Astrocyte of the cerebellum (primary cell): ENCODE results near the gene PCGF2.
A peak's percentile ranks its signal among the peaks of the same experiment; 100 is the strongest.
"Not testable (repeated sequence)": the region's sequence is repeated elsewhere in the genome, so short reads cannot be mapped to it uniquely, and the experiment has no call there.

Experiments used
- DNase-seq: peaks from one replicate; pipeline ENCODE4 v3.0.0-alpha.2; 2011; ENCODE audit warnings: low read depth
- H3K4me3 ChIP-seq: 2 replicates; pipeline ENCODE4 v1.5.1; 2011; ENCODE audit warnings: mild to moderate bottlenecking, low read depth, low read length, moderate library complexity
- CTCF ChIP-seq: IDR thresholded peaks from 2 replicates; pipeline ENCODE4 v1.5.1; 2012; ENCODE audit warnings: low read length, low read depth, moderate library complexity, mild to moderate bottlenecking; ENCODE audit errors: missing control alignments
- in situ Hi-C: cut with HindIII; loops from 2 replicates; pipeline ENCODE4 v1.10.0; 2017; ENCODE audit warnings: low sequenced_read_pairs

PCGF2 gene

GRCh38 chr17:38748149-38748891, at the start of gene PCGF2:
Gene PCGF2, minus strand, starts transcription at chr17:38748336. Its CDS starts 7,934 bp downstream, at chr17:38740402.
- DNase-seq, result peak; percentile 72
- in situ Hi-C loops, result no loop called here
- TF ChIP-seq CTCF, result no peak
- peak within 1 kb of the TSS; percentile 93 for H3K4me3 ChIP-seq

GRCh38 chr17:38797828-38798227, 49.7 kb upstream of the PCGF2 start:
- peak overlapping the region; percentile 77 for H3K4me3 ChIP-seq
- in situ Hi-C loops, result no loop called here
- no peak for TF ChIP-seq CTCF
- no peak for DNase-seq

GRCh38 chr17:38797158-38797490, 49.0 kb upstream of the PCGF2 start:
- in situ Hi-C loops, result no loop called here
- H3K4me3 ChIP-seq, result peak overlapping the region; percentile 77
- TF ChIP-seq CTCF, result no peak
- no peak for DNase-seq

GRCh38 chr17:38796451-38797157, 48.5 kb upstream of the PCGF2 start:
- no peak overlapping the region for H3K4me3 ChIP-seq
- TF ChIP-seq CTCF, result no peak
- in situ Hi-C loops, result no loop called here
- DNase-seq, result no peak

GRCh38 chr17:38794221-38794620, 46.1 kb upstream of the PCGF2 start:
- in situ Hi-C loops, result no loop called here
- no peak for DNase-seq
- no peak overlapping the region for H3K4me3 ChIP-seq
- TF ChIP-seq CTCF, result no peak

- no peak for DNase-seq
- in situ Hi-C loops, result no loop called here
- TF ChIP-seq CTCF, result no peak
- no peak overlapping the region for H3K4me3 ChIP-seq
These were observed 43.0 kb upstream of the PCGF2 start for GRCh38 chr17:38791162-38791561.

- DNase-seq, in situ Hi-C loops, H3K4me3 ChIP-seq: not testable (repeated sequence)
These were observed 42.1 kb upstream of the PCGF2 start for GRCh38 chr17:38790148-38790707.
